GM23248 (cell line): ENCODE data around the gene CATSPERE. TPM values are rescaled to one million over a fixed set of nuclear protein-coding genes. Genes with fewer than 3 reads are reported as not detected.
"Not testable (repeated sequence)": the region's sequence is repeated elsewhere in the genome, so short reads cannot be mapped to it uniquely, and the experiment has no call there.

Experiments
- DNase-seq: peaks from one replicate; pipeline ENCODE4 v3.0.0-alpha.2; 2015
- H2AFZ ChIP-seq: fragments of 200-600 bp; sonication (generic); 2 replicates; pipeline ENCODE4 v1.6.1; 2016; ENCODE audit warnings: antibody characterized with exemption
- H3F3A ChIP-seq: fragments of 200-600 bp; sonication (generic); 2 replicates; pipeline ENCODE4 v1.6.1; 2016; ENCODE audit warnings: mild to moderate bottlenecking, antibody characterized with exemption, mixed run types; ENCODE audit not compliant: insufficient read depth
- H3K27ac ChIP-seq: fragments of 200-600 bp; sonication (generic); 2 replicates; pipeline ENCODE4 v1.5.1; 2016; ENCODE audit warnings: mild to moderate bottlenecking
- H3K27me3 ChIP-seq: fragments of 200-600 bp; sonication (generic); replicated peaks from 2 replicates; pipeline ENCODE4 v1.6.1; 2016; ENCODE audit warnings: mild to moderate bottlenecking; ENCODE audit not compliant: insufficient read depth
- H3K36me3 ChIP-seq: fragments of 200-600 bp; sonication (generic); 2 replicates; pipeline ENCODE4 v1.6.1; 2016; ENCODE audit warnings: low read depth, mild to moderate bottlenecking
- H3K4me1 ChIP-seq: fragments of 200-600 bp; sonication (generic); 2 replicates; pipeline ENCODE4 v1.6.1; 2016; ENCODE audit warnings: mild to moderate bottlenecking; ENCODE audit not compliant: insufficient read depth
- H3K4me2 ChIP-seq: fragments of 200-600 bp; sonication (generic); one replicate; pipeline ENCODE4 v1.6.1; 2016; ENCODE audit warnings: mild to moderate bottlenecking; ENCODE audit not compliant: unreplicated experiment
- H3K4me3 ChIP-seq: fragments of 200-600 bp; sonication (generic); 2 replicates; pipeline ENCODE4 v1.5.1; 2016; ENCODE audit warnings: mild to moderate bottlenecking
- H3K79me2 ChIP-seq: fragments of 200-600 bp; sonication (generic); 2 replicates; pipeline ENCODE4 v1.6.1; 2016; ENCODE audit warnings: mild to moderate bottlenecking; ENCODE audit not compliant: insufficient read depth
- H3K9ac ChIP-seq: fragments of 200-600 bp; sonication (generic); 2 replicates; pipeline ENCODE4 v1.6.1; 2016; ENCODE audit warnings: mild to moderate bottlenecking
- H3K9me2 ChIP-seq: fragments of 200-600 bp; sonication (generic); 2 replicates; pipeline ENCODE4 v1.6.1; 2016; ENCODE audit warnings: mixed run types, mild to moderate bottlenecking, moderate library complexity; ENCODE audit not compliant: insufficient read depth
- H3K9me3 ChIP-seq: fragments of 200-600 bp; sonication (generic); one replicate; pipeline ENCODE4 v1.6.1; 2017; ENCODE audit warnings: low read depth
- H4K20me1 ChIP-seq: fragments of 200-600 bp; sonication (generic); 2 replicates; pipeline ENCODE4 v1.6.0; 2016; ENCODE audit not compliant: insufficient read depth
- EZH2 ChIP-seq: fragments of 200-600 bp; sonication (generic); IDR thresholded peaks from 2 replicates; pipeline ENCODE4 v1.6.1; 2018; ENCODE audit warnings: antibody characterized with exemption, mild to moderate bottlenecking; ENCODE audit not compliant: insufficient read depth, poor library complexity, severe bottlenecking
- EZH2phosphoT487 ChIP-seq: fragments of 200-600 bp; sonication (generic); IDR thresholded peaks from 2 replicates; pipeline ENCODE4 v1.6.1; 2018; ENCODE audit warnings: antibody characterized with exemption, moderate library complexity, mild to moderate bottlenecking, low read depth; ENCODE audit not compliant: insufficient read depth
- WGBS, 2 experiments: methylation state at CpG; one replicate each; pipeline ENCODE4 v1.1.6; 2015 to 2017; ENCODE audit warnings: low lambda C conversion rate in 2 of 2, low coverage in 1 of 2; ENCODE audit errors: missing lambda C conversion rate in 2 of 2; 5-methylcytosine and 5-hydroxymethylcytosine counted together
- in situ Hi-C: fragments of 300-500 bp; cut with MboI; formaldehyde crosslinking; loops from 2 replicates; pipeline ENCODE4 v1.15.0; 2020
- polyA plus RNA-seq: library from polyadenylated mRNA; unstranded; fragments of >200 nt; fragmentation: Nextera tagmentation; extraction: Ambion mirVana; gene quantifications from 2 replicates; pipeline ENCODE4 v1.2.1, GENCODE V29; 2016
- total RNA-seq: library from RNA; depleted of rRNA; stranded (reverse); fragments of >200 nt; shearing (Covaris generic); gene quantifications from 2 replicates; pipeline ENCODE4 v1.2.3, GENCODE V29; 2014

CATSPERE gene
- total and polyA plus RNA-seq, 2 experiments from 2014 or later: 0.85 to 1.2 TPM

DNA sequence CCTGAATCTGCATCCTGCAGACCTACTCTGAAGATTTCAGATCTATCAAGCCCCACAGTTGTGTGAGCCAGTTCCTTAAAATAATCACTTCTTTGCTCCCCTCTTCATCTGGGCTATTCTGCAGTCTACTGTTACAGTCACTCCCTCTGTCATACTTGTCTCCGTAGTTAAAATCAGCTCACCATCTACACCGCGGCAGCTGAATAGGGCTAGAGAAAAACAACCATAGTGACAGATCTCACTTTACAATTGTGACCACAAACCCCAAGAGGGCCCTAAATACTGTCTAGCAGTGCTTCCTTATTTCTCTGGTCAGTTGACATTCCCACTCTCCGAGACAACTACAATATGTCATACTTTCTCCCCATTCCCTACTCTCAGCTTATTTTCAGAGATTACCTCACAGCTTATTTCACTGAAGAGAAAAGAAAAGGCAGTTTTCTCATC, 204.7 kb downstream of the CATSPERE start:
- Histone ChIP-seq H3K9ac (no peak overlapping the region), H3K4me1 (no peaks in the 10 kb centered on the region), H3K4me2 (no peak overlapping the region), H4K20me1 (0 out of 2 replicates have a peak, but pooled peaks cover 12% of the 10 kb centered on the region), H2AFZ (no peak overlapping the region), H3K9me2 (no peaks in the 10 kb centered on the region), H3K36me3 (no peaks in the 10 kb centered on the region), H3K9me3 (no peaks in the 10 kb centered on the region), H3K27ac (no peak overlapping the region), H3K79me2 (peaks cover 93% of the 10 kb centered on the region), H3K4me3 (no peak overlapping the region), H3F3A (no peaks in the 10 kb centered on the region), H3K27me3 (no peaks in the 10 kb centered on the region)
- TF ChIP-seq EZH2 (no peak), EZH2phosphoT487 (0 out of 2 replicates have a peak, but pooled peaks have one; percentile 67)
- in situ Hi-C loops: no loop called here
- peak; percentile 40 for DNase-seq
- 32 to 39% methylated on average over 4 of the region's 4 CpGs for WGBS, 2 experiments

DNA sequence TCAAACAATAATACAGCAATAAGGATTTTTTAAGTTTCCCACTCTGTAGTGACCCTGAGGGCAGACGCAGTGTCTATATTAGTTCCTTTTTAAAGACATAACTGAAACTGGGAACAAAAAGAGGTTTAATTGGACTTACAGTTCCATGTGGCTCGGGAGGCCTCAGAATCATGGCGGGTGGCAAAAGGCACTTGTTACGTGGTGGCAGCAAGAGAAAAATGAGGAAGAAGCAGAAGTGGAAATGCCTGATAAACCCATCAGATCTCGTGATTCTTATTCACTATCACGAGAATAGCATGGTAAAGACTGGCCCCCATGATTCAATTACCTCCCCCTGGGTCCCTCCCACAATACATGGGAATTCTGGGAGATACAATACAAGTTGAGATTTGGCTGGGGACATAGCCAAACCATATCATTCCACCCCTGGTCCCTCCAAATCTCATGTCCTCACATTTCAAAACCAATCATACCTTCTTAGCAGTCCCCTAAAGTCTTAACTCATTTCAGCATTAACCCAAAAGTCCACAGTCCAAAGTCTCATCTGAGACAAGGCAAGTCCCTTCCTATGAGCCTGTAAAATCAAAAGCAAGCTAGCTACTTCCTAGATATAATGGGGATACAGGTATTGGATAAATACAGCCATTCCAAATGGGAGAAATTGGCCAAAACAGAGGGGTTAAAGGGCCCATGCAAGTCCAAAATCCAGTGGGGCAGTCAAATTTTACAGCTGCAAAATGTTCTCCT, 205.8 kb downstream of the CATSPERE start:
- WGBS, 2 experiments: 96 to 98% methylated on average over 6 of the region's 6 CpGs
- in situ Hi-C loops: not testable (repeated sequence)

DNA sequence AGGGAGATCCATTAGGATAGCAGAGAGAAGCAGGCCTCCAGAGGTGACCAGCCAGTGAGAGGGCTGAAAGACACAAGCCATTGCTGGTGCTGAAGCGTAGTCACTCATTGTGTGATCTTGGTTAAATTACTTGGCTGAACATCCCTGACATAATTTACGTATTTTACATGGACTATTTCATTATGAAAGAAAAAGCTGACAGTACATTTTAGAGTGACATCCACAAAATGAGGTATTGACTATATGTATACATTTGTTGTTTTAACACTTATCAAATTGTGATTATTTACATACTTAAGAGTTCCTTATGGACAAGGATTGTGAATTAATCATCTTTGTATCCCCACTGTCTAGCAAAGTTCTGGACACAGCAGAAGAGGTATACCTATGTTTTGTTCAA, 206.7 kb downstream of the CATSPERE start:
- Histone ChIP-seq H3F3A (peaks cover 1% of the 10 kb centered on the region; the same call in 1 of the 2 replicates), H2AFZ (no peak overlapping the region), H3K27ac (no peak overlapping the region), H3K79me2 (peaks cover 93% of the 10 kb centered on the region), H3K4me1 (0 out of 2 replicates have a peak, but pooled peaks cover 2% of the 10 kb centered on the region), H3K4me3 (no peak overlapping the region), H3K4me2 (no peak overlapping the region), H3K9ac (no peak overlapping the region), H3K36me3 (no peaks in the 10 kb centered on the region), H4K20me1 (0 out of 2 replicates have a peak, but pooled peaks cover 12% of the 10 kb centered on the region), H3K9me3 (no peaks in the 10 kb centered on the region), H3K27me3 (no peaks in the 10 kb centered on the region), H3K9me2 (no peaks in the 10 kb centered on the region)
- no peak for TF ChIP-seq EZH2phosphoT487
- no peak for TF ChIP-seq EZH2
- in situ Hi-C loops: no loop called here
- DNase-seq: no peak
- WGBS, 2 experiments: 94 to 95% methylated on average over 2 of the region's 2 CpGs

More for the DNA sequence above, 205.8 kb downstream of the CATSPERE start:
- H3K9ac ChIP-seq, H3K27me3 ChIP-seq, H3K27ac ChIP-seq, H3K4me3 ChIP-seq, H3F3A ChIP-seq, H3K36me3 ChIP-seq, H3K9me3 ChIP-seq, H3K4me2 ChIP-seq, H3K9me2 ChIP-seq, H3K4me1 ChIP-seq, DNase-seq, H2AFZ ChIP-seq: not testable (repeated sequence)
- 0 out of 2 replicates have a peak, but pooled peaks cover 12% of the 10 kb centered on the region for H4K20me1 ChIP-seq
- peaks cover 95% of the 10 kb centered on the region for H3K79me2 ChIP-seq

DNA sequence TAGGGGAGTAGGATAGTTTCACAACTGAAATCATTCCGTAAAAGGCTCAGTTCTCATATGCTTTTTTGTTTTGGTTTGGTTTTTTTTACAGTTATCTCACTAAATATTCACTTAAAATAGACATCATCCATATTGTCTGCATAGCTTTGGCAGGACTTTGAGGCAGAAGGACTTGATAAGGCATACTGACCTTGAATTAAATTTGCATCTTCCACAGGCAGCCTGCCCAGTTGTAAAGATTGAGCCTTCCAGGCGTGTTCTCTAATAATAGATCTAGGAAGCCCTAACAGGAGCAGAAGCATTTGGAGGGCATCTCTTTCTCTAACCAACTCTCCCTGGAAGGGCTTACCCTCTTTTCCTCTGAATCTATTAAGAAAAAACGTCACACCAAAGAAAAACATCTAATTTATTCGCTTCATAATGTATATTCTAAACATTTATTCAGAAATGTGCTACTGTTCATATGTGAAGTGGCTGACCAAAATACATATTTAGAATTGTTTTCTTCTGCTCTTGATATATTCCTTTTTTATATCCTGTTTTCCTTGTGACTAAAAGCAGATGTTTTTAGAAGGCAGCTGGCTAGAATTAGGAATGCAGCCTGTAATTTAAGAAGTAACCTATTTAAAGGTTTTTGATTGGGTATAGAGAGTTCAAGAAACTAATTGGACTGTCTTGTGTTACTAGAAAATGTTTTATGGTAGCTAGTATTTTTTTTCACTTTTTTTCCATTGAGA, 212.0 kb downstream of the CATSPERE start:
- Histone ChIP-seq H3F3A (peaks cover 10% of the 10 kb centered on the region; the same call in 1 of the 2 replicates), H3K4me3 (no peak overlapping the region), H3K9ac (no peak overlapping the region), H3K4me2 (peak overlapping the region; percentile 40), H3K9me3 (no peaks in the 10 kb centered on the region), H3K36me3 (no peaks in the 10 kb centered on the region), H3K79me2 (peaks cover 91% of the 10 kb centered on the region), H3K27me3 (no peaks in the 10 kb centered on the region), H2AFZ (no peak overlapping the region), H4K20me1 (no peaks in the 10 kb centered on the region), H3K9me2 (no peaks in the 10 kb centered on the region), H3K27ac (peak overlapping the region; percentile 18), H3K4me1 (peaks cover 15% of the 10 kb centered on the region)
- in situ Hi-C loops: no loop called here
- TF ChIP-seq EZH2 (no peak), EZH2phosphoT487 (no peak)
- WGBS, 2 experiments: 20 to 25% methylated on average over 4 of the region's 4 CpGs
- peak; percentile 28 for DNase-seq
